Right cardiac atrium (tissue), 5 donors: ENCODE results near the gene TCF19. TPM values are rescaled to one million over a fixed set of nuclear protein-coding genes. Genes with fewer than 3 reads are reported as not detected.

Experiments used
- ATAC-seq, 2 donors: fragments of 200-7000 bp; cut with Tn5 transposase; one replicate each; pipeline versions ENCODE4 v1.8.0 to v1.9.1; 2020; ENCODE audit warnings: moderate library complexity in 2 of 2, mild to moderate bottlenecking in 1 of 2
- DNase-seq, 3 donors: peaks; one replicate each; pipeline ENCODE4 v3.0.0-alpha.2; 2020
- H3K27ac ChIP-seq: one replicate; pipeline ENCODE4 v1.5.1; 2013; ENCODE audit warnings: mild to moderate bottlenecking, low read length, control low read depth, moderate library complexity
- H3K27me3 ChIP-seq: one replicate; pipeline ENCODE4 v1.6.1; 2013; ENCODE audit not compliant: control insufficient read depth, insufficient read depth
- H3K4me1 ChIP-seq: one replicate; pipeline ENCODE4 v1.6.1; 2013; ENCODE audit warnings: low read length; ENCODE audit not compliant: control insufficient read depth, insufficient read depth
- H3K4me3 ChIP-seq: one replicate; pipeline ENCODE4 v1.5.1; 2013; ENCODE audit warnings: low read length, control low read depth
- H3K9me3 ChIP-seq: one replicate; pipeline ENCODE4 v1.6.1; 2013; ENCODE audit warnings: low read length; ENCODE audit not compliant: control insufficient read depth
- WGBS: extraction: QIAGEN DNeasy Blood & Tissue Kit; methylation state at CpG from one replicate; pipeline ENCODE4 v1.1.7; 2013; 5-methylcytosine and 5-hydroxymethylcytosine counted together
- intact Hi-C, 4 donors: fragments of 100-400 bp; cut with DNase I; formaldehyde crosslinking; loops; one replicate each; pipeline versions ENCODE4 v1.11.0 to v1.14.0; 2022 to 2023
- long read RNA-seq, 4 donors: library from polyadenylated mRNA; unstranded; transcript quantifications; one replicate each; pipeline ENCODE4 v2.0.0, GENCODE V29; 2020 to 2021
- polyA plus RNA-seq: library from polyadenylated mRNA; stranded (reverse); fragments of 200-250 nt; gene quantifications from one replicate; pipeline ENCODE4 v1.2.3, GENCODE V29; 2013
- total RNA-seq, 4 donors: library from RNA; stranded (reverse); fragmentation: NEBNext Ultra II Directional; extraction: Animal tissue kit (Norgen Biotek cat#: 25700); gene quantifications; one replicate each; pipeline ENCODE4 v1.2.1, GENCODE V29; 2021
- donor health status: healthy with polysubstance abuse.
- donor health status: DM: no; HTN: yes; CAD: no.
- donor health status: DM: no; HTN: no; CAD: no.
- donor health status: DM: no; HTN: yes; CAD: no; lungs with severe emphysema.
- donor health status: DM: yes; HTN: yes; CAD: no.

TCF19 gene
- 1 to 10 TPM; 2.0 to 5.5 (median 3.7) TPM for total RNA-seq
- polyA plus RNA-seq: 2.0 TPM
- long read RNA-seq, donor 1, transcript TCF19-201 (4 exons, 3,039 nt): major isoform, 8 of 22 reads
- long read RNA-seq, donor 1, partial matches to known transcripts: 5 of 22 reads
- long read RNA-seq, donor 1, other reads (novel, unspliced or antisense): 8 of 22 reads
- long read RNA-seq, donor 2, partial matches to known transcripts: 1 of 7 reads
- long read RNA-seq, donor 2, other reads (novel, unspliced or antisense): 3 of 7 reads
- long read RNA-seq, donor 3, transcript TCF19-201 (4 exons, 3,039 nt): major isoform, 8 of 25 reads
- long read RNA-seq, donor 3, transcript TCF19-202 (4 exons, 3,290 nt): major isoform, 8 of 25 reads
- long read RNA-seq, donor 3, partial matches to known transcripts: 4 of 25 reads
- long read RNA-seq, donor 3, other reads (novel, unspliced or antisense): 5 of 25 reads
- long read RNA-seq, donor 4, partial matches to known transcripts: 1 of 8 reads
- long read RNA-seq, donor 4, other reads (novel, unspliced or antisense): 4 of 8 reads

DNA sequence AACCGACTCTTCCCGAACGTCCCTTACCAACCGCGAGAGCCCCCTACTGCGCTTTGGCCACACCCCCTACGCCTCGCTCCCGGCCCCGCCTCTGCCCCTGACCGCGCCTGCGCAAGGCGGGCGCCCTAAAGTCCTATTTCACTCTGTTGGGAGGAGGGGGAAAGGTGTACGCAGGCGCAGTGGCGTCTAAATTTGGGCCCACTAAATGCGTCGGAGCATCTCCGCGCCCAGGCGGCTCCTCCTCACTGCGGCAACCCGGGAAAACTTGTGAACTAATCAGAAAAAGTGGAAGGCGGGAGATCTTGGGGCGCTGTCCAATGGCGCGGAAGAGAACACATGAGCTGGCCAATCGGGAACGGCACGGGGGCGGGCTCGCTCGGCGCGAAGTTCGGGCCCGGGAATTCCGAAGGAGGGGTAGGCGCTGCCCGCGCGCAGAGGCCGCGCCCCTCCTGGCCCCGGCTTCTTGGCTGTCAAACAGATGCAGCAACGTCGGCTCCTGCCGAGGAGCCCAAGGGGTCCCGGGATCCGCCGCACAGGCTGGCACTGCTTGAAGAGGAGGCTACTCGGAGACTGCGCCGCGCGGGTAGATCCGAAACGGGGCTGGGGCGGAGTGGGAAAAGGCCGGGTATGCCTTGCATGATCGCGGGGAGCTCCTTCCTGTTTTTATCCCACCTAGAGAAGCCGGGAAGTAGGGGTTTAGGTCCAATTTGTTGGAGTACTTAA lies at the start of gene TCF19:
Gene TCF19 (plus strand): TSS at position 450 of the 723 bp plus-strand sequence. CDS start 881 bp downstream, outside the sequence.
- no peaks in the 10 kb centered on the region for H3K9me3 ChIP-seq
- DNase-seq (peak; percentile 100), ATAC-seq (peak; percentile 96 to 97)
- peaks cover 13% of the 10 kb centered on the region for H3K4me1 ChIP-seq
- peak within 1 kb of the TSS; percentile 61 for H3K27ac ChIP-seq
- no peaks in the 10 kb centered on the region for H3K27me3 ChIP-seq
- H3K4me3 ChIP-seq: peak within 1 kb of the TSS; percentile 78
- WGBS: under 1% methylated on average over 65 of the region's 65 CpGs
- intact Hi-C loops: no loop called here

DNA sequence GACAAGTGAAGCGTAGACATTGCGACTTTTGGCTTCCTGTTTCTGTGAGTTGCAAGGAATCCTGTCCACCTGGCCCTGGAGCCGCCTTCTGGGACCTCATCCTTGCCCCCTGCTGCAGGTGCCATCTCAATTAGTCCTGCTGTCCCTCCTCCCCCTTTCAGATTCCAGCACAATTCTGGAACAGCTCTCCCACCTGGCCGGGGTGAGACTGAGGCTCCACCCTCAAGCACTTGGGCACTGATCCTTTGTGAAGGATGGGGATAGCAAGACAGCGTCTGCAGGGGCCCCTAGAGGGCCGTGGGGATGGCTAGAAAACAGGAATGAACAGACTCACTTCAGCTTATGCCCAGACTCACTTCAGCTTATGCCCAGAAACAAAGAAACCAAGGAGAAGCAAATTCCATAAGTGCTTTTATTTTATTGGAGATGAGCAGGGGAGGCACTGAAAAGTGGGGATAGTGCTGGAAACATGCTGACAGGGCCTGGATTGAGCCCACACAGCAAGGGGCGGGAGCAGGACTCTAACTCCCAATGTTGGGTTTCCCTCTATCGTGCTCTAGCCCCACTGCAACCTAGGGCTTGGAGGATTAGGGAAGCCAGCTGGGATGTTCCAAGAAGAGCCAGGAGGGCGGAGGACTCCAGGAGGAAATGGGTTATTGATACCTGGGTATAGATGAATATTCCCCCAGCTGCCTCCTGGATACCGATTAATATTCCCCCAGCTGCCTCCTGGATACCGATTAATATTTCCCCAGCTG lies 47.4 kb upstream of the TCF19 start:
- Histone ChIP-seq H3K9me3 (no peaks in the 10 kb centered on the region), H3K27ac (no peak overlapping the region), H3K27me3 (no peaks in the 10 kb centered on the region), H3K4me3 (no peak overlapping the region), H3K4me1 (peaks cover 16% of the 10 kb centered on the region)
- DNase-seq (no peak), ATAC-seq (no peak)
- WGBS: 75% methylated on average over 11 of the region's 11 CpGs
- intact Hi-C loops: no loop called here

- Histone ChIP-seq H3K27me3 (no peaks in the 10 kb centered on the region), H3K9me3 (no peaks in the 10 kb centered on the region), H3K4me1 (peaks cover 20% of the 10 kb centered on the region), H3K27ac (no peak overlapping the region), H3K4me3 (no peak overlapping the region)
- no peak for ATAC-seq
- intact Hi-C loops: no loop called here
- WGBS: 89% methylated on average over 13 of the region's 13 CpGs
- DNase-seq: no peak
Observed at GRCh38 chr6:31111712-31112111, 46.7 kb upstream of the TCF19 start.

DNA sequence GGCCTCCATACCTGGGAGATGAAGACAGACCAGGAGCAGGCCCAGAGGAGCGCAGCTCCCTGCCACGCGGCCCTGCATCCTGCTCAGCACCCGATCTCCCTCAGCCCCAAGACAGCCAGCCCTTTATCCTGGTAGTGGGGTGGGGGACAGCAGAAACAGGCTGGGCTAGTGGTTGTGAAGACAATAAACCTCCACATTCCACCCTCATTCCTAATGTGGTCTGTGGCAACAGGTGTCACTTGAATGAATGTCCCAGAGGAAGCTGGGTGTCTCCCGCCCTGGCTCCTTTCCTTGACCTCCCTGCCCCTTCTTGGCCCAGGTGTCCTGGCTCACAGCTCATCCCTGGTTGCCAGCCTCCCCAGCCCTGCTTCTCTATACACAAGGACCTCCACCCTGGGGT lies 45.9 kb upstream of the TCF19 start, which contains the start of gene C6orf15:
Gene C6orf15 (minus strand): TSS at position 98 of the 400 bp plus-strand sequence. CDS start 20 bp downstream, at position 78.
- no peaks in the 10 kb centered on the region for H3K9me3 ChIP-seq
- H3K27ac ChIP-seq: peak within 1 kb of the TSS; percentile 85
- intact Hi-C loops: no loop called here
- no peaks in the 10 kb centered on the region for H3K27me3 ChIP-seq
- no peak for ATAC-seq
- peaks cover 22% of the 10 kb centered on the region for H3K4me1 ChIP-seq
- no peak for DNase-seq
- no peak within 1 kb of the TSS for H3K4me3 ChIP-seq
- 86% methylated on average over 5 of the region's 5 CpGs for WGBS

DNA sequence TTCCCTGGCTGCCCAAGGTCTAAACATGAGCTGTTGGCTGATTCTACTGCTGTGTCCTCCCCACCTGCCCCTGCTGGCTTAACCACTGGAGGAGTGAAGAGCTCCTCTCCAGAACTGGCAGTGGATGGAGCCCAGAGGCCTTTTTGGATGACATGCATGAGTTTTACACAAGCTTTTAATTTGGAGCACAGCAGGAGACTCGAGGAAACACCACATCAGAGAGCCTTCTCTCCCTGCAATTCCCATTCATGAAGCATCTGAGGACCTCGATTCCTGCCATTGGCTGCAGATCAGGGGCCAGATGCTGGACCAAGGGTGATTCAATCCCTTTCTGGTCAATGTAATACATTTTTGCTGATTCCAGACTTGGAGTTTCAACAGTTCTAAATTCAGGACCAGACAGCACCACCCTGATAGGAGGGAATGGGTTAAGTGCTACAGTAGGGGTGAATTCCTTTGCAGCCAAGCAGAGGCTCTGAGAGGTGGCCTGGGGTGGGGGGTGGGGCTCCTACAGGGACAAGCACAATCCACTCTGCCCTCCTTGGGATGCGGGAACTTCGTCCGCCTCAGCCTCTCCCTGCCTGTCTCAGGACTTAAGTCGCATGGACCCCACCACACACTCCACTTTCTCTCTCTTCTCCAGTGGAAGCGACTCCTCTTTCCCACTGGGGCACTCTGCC lies 44.4 kb upstream of the TCF19 start:
- Histone ChIP-seq H3K4me1 (peaks cover 22% of the 10 kb centered on the region), H3K9me3 (no peaks in the 10 kb centered on the region), H3K4me3 (no peak overlapping the region), H3K27ac (peak overlapping the region; percentile 98), H3K27me3 (no peaks in the 10 kb centered on the region)
- DNase-seq (no peak), ATAC-seq (peak in 1 of 2 donors; percentile 6)
- intact Hi-C loops: no loop called here
- 60% methylated on average over 7 of the region's 7 CpGs for WGBS

GRCh38 chr6:31114541-31114878 lies 43.9 kb upstream of the TCF19 start, which contains the start of gene PSORS1C1:
PSORS1C1 (plus strand) TSS chr6:31114800; CDS start chr6:31129633, 14,833 bp downstream.
- peak within 1 kb of the TSS; percentile 16 for H3K4me3 ChIP-seq
- peaks cover 22% of the 10 kb centered on the region for H3K4me1 ChIP-seq
- WGBS: 10% methylated on average over 3 of the region's 3 CpGs
- intact Hi-C loops: no loop called here
- DNase-seq (peak; percentile 91 to 95 (median 92)), ATAC-seq (peak; percentile 94)
- H3K27me3 ChIP-seq: no peaks in the 10 kb centered on the region
- H3K9me3 ChIP-seq: no peaks in the 10 kb centered on the region
- peak within 1 kb of the TSS; percentile 98 for H3K27ac ChIP-seq

- ATAC-seq (peak; percentile 30 to 31), DNase-seq (no peak)
- H3K9me3 ChIP-seq: no peaks in the 10 kb centered on the region
- no peaks in the 10 kb centered on the region for H3K27me3 ChIP-seq
- peak overlapping the region; percentile 98 for H3K27ac ChIP-seq
- H3K4me3 ChIP-seq: peak overlapping the region; percentile 16
- peaks cover 22% of the 10 kb centered on the region for H3K4me1 ChIP-seq
- WGBS: 56% methylated on average over 9 of the region's 9 CpGs
- intact Hi-C loops: no loop called here
Observed at GRCh38 chr6:31114970-31115849, 43.2 kb upstream of the TCF19 start.

DNA sequence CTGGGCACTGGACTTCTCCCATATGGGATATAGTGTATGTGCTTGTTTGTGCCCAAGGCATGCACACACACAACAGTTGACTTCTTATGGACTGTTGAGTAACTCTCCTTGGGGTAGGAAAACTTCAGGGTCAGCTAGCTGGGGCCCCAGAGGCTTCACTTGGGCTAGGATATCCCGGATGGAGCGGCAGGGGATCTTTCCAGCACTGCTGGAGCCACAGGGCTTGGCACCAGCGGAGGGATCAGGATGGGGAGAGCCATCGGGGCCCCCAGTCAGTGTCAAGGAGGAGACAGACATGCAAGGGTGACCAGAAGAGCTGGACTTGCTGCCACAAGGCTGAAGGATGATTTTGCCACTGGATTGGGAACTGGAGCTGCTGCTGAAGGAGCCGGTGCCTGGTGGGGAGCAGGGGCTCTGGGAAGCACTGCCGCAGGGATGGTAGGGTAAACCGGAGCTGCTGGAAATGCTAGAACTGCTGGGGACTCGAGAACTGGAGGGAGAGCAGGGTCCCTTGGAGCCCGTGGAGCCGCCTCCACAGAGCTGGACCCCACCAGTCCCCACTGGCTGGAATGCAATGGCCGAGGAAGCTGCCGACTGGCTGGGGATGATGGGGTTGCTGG lies 42.3 kb upstream of the TCF19 start:
- Histone ChIP-seq H3K27ac (no peak overlapping the region), H3K4me3 (no peak overlapping the region), H3K9me3 (no peaks in the 10 kb centered on the region), H3K4me1 (peaks cover 22% of the 10 kb centered on the region), H3K27me3 (no peaks in the 10 kb centered on the region)
- no peak for DNase-seq
- WGBS: 96% methylated on average over 12 of the region's 12 CpGs
- no peak for ATAC-seq
- intact Hi-C loops: no loop called here

DNA sequence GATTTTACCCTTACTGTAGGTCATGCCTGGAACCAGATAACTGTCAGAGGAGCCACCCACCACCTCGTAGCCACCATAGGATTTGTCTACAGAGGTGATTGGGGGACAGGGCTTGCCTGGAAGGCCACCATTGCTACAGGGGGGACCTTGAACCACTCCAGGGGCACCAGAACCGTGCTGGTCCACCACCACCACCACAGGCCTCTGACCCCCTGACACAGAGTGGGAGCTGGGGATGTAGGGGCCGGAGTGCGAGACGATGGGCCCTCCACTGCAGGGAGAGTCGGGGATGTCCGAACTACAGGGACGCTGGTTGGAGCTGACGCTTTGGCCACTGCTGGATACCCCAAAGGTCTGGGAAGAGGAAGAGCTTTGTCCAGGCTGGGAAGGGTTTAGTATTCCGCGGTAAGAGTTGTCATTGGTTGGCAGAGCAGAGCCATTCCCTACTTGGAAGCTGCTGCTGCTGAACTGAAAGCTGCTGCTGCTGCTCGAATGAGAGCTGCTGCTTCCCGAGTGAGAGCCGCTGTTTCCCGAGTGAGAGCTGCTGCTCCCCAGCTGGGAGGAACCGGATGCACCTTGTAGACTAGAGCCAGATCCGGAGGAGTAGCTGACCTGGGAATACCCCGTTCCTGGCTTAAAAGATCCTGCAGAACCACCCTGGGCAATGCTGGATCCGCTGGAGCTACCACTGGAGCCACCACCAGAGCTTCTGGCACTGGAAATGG lies 41.6 kb upstream of the TCF19 start:
- Histone ChIP-seq H3K9me3 (no peaks in the 10 kb centered on the region), H3K4me1 (peaks cover 22% of the 10 kb centered on the region), H3K27ac (peak overlapping the region; percentile 64), H3K27me3 (no peaks in the 10 kb centered on the region), H3K4me3 (peak overlapping the region; percentile 27)
- DNase-seq (peak in 2 of 3 donors; percentile 54 to 70), ATAC-seq (peak; percentile 9 to 20)
- 57% methylated on average over 19 of the region's 19 CpGs for WGBS
- intact Hi-C loops: no loop called here
